CD4-positive, alpha-beta memory T cell (primary cell): ENCODE data around the gene IFI30. TPM values are rescaled to one million over a fixed set of nuclear protein-coding genes. Genes with fewer than 3 reads are reported as not detected.

Experiments used
- CTCF ChIA-PET: fragments of 350-600 bp; sonication (Branson Sonifier 250); formaldehyde crosslinking; loops from one replicate; lab custom pipeline; 2021; ENCODE audit warnings: inconsistent platforms; ENCODE audit not compliant: partially characterized antibody; lab: Charles Lee
- POLR2A ChIA-PET: fragments of 350-600 bp; sonication (Branson Sonifier 250); formaldehyde crosslinking; loops from one replicate; lab custom pipeline; 2021; ENCODE audit not compliant: partially characterized antibody; lab: Charles Lee
- DNase-seq, 5 donors: peaks; one replicate each; pipeline versions ENCODE4 v3.0.0 to v3.0.0-alpha.2; 2020 to 2022; ENCODE audit warnings: mixed read lengths in 1 of 5
- H3K27ac ChIP-seq: one replicate; pipeline ENCODE4 v1.7.0; 2013; ENCODE audit warnings: low read depth, low read length
- H3K27me3 ChIP-seq: 2 replicates; pipeline ENCODE4 v1.7.0; 2013; ENCODE audit warnings: mild to moderate bottlenecking, low read length, moderate library complexity; ENCODE audit not compliant: insufficient read depth
- H3K36me3 ChIP-seq: 2 replicates; pipeline ENCODE4 v1.7.0; 2013; ENCODE audit warnings: mild to moderate bottlenecking, low read length, moderate library complexity; ENCODE audit not compliant: insufficient read depth
- H3K4me1 ChIP-seq: 2 replicates; pipeline ENCODE4 v1.7.0; 2013; ENCODE audit warnings: mild to moderate bottlenecking, low read length, moderate library complexity; ENCODE audit not compliant: insufficient read depth
- H3K4me3 ChIP-seq, 2 donors: one replicate each; pipeline ENCODE4 v1.7.0; 2013; ENCODE audit warnings: low read length in 2 of 2, mild to moderate bottlenecking in 1 of 2
- H3K9me3 ChIP-seq, 2 donors: one replicate each; pipeline ENCODE4 v1.7.0; 2013; ENCODE audit warnings: low read length in 2 of 2, control low read depth in 1 of 2; ENCODE audit not compliant: control insufficient read depth in 1 of 2
- H3K27ac Mint-ChIP-seq, 7 donors: one replicate each; pipeline ENCODE4 v1.8.0; 2020 to 2021; ENCODE audit warnings: mixed read lengths in 7 of 7, mild to moderate bottlenecking in 6 of 7, inconsistent platforms in 3 of 7, moderate library complexity in 3 of 7
- H3K27me3 Mint-ChIP-seq, 2 donors: one replicate each; pipeline ENCODE4 v1.8.0; 2020 to 2021; ENCODE audit warnings: mixed read lengths in 2 of 2
- H3K36me3 Mint-ChIP-seq, 2 donors: one replicate each; pipeline ENCODE4 v1.8.0; 2020 to 2021; ENCODE audit warnings: mixed read lengths in 2 of 2, inconsistent platforms in 1 of 2, mild to moderate bottlenecking in 1 of 2
- H3K4me1 Mint-ChIP-seq, 4 donors: one replicate each; pipeline ENCODE4 v1.8.0; 2020 to 2021; ENCODE audit warnings: mixed read lengths in 4 of 4, mild to moderate bottlenecking in 1 of 4
- H3K4me3 Mint-ChIP-seq, 8 donors: one replicate each; pipeline ENCODE4 v1.8.0; 2020 to 2021; ENCODE audit warnings: mixed read lengths in 8 of 8, mild to moderate bottlenecking in 7 of 8, moderate library complexity in 6 of 8, inconsistent platforms in 3 of 8
- H3K9me3 Mint-ChIP-seq, 8 donors: one replicate each; pipeline ENCODE4 v1.8.0; 2020 to 2021; ENCODE audit warnings: mixed read lengths in 8 of 8, mild to moderate bottlenecking in 5 of 8, inconsistent platforms in 3 of 8, moderate library complexity in 1 of 8
- intact Hi-C: fragments of 100-400 bp; cut with micrococcal nuclease; formaldehyde crosslinking; loops from one replicate; pipeline ENCODE4 v1.15.1; 2023
- polyA plus RNA-seq, 2 donors: library from polyadenylated mRNA; unstranded; fragments of 300-500 nt; fragmentation: Illumina TruSeq; gene quantifications; one replicate each; pipeline ENCODE4 v1.2.3, GENCODE V29; 2021
- total RNA-seq, 2 experiments: library from RNA; stranded (reverse); gene quantifications; one replicate each; pipeline ENCODE4 v1.2.3, GENCODE V29; 2021

IFI30 gene
- total and polyA plus RNA-seq, 4 experiments from 2014 or later, result 6.3 to 56.9 (median 32.5) TPM

GRCh38 chr19:18202778-18203407 is 29.3 kb downstream of the IFI30 start:
- Mint-ChIP-seq H3K4me1 (peaks cover 13 to 40% (median 22%) of the 10 kb centered on the region in 4 donors), H3K27ac (peak overlapping the region; percentile 79 to 98 (median 96)), H3K9me3 (no peaks in the 10 kb centered on the region), H3K27me3 (no peaks in the 10 kb centered on the region), H3K36me3 (peaks cover 8 to 14% of the 10 kb centered on the region in 2 donors), H3K4me3 (peak overlapping the region; percentile 87 to 98 (median 95))
- ChIA-PET CTCF (interaction anchor here (0.6 to 10.7 kb wide), 6 partner anchors 11 to 301 kb away, joined by 3 to 150 read pairs (median 8); partner anchors contain the start of gene MPV17L2), POLR2A (interaction anchor here (0.9 to 5.3 kb wide), 8 partner anchors 10 to 119 kb away, joined by 3 to 78 read pairs (median 10); partner anchors contain the start of genes JUND, LSM4 and MPV17L2)
- Histone ChIP-seq H3K27me3 (no peaks in the 10 kb centered on the region), H3K4me3 (peak overlapping the region; percentile 84 to 93), H3K36me3 (no peaks in the 10 kb centered on the region), H3K9me3 (no peaks in the 10 kb centered on the region), H3K27ac (peak overlapping the region; percentile 54), H3K4me1 (peaks cover 23% of the 10 kb centered on the region)
- DNase-seq, result peak in 1 of 5 donors; percentile 16
- intact Hi-C loops, result no loop called here

- Mint-ChIP-seq H3K27me3 (peaks cover 0 to under 1% of the 10 kb centered on the region in 2 donors), H3K4me1 (peaks cover 13 to 36% (median 21%) of the 10 kb centered on the region in 4 donors), H3K36me3 (peaks cover 3 to 8% of the 10 kb centered on the region in 2 donors), H3K27ac (peak overlapping the region; percentile 79 to 98 (median 96)), H3K9me3 (peaks cover 0 to 1% (median 0%) of the 10 kb centered on the region in 8 donors), H3K4me3 (peak overlapping the region; percentile 87 to 98 (median 95))
- Histone ChIP-seq H3K9me3 (no peaks in the 10 kb centered on the region), H3K4me1 (peaks cover 23% of the 10 kb centered on the region), H3K27me3 (no peaks in the 10 kb centered on the region), H3K27ac (peak overlapping the region; percentile 54), H3K4me3 (peak overlapping the region; percentile 84 to 93), H3K36me3 (no peaks in the 10 kb centered on the region)
- CTCF ChIA-PET, result interaction anchor here (0.6 to 10.7 kb wide), 8 partner anchors 11 to 456 kb away, joined by 3 to 150 read pairs (median 6); partner anchors contain the start of gene MPV17L2
- DNase-seq, result no peak
- intact Hi-C loops, result no loop called here
- POLR2A ChIA-PET, result interaction anchor here (0.8 to 5.3 kb wide), 11 partner anchors 11 to 175 kb away, joined by 3 to 78 read pairs (median 4); partner anchors contain the start of genes JUND, LSM4 and MPV17L2
Observed at GRCh38 chr19:18203408-18203862, 29.8 kb downstream of the IFI30 start.

- peaks cover 0 to 1% (median 0%) of the 10 kb centered on the region in 8 donors for H3K9me3 Mint-ChIP-seq
- Histone ChIP-seq H3K36me3 (no peaks in the 10 kb centered on the region), H3K27ac (peak within 1 kb of the TSS; percentile 63), H3K4me1 (peaks cover 23% of the 10 kb centered on the region), H3K4me3 (peak within 1 kb of the TSS; percentile 84 to 93), H3K27me3 (no peaks in the 10 kb centered on the region), H3K9me3 (no peaks in the 10 kb centered on the region)
- intact Hi-C loops, result loop anchor here (1.0 to 2.0 kb wide), 7 partner anchors 11 to 433 kb away; partner anchors contain the start of genes JUND, KLHL26, LSM4 and MPV17L2
- peak within 1 kb of the TSS; percentile 91 to 98 (median 96) for H3K4me3 Mint-ChIP-seq
- H3K27ac Mint-ChIP-seq, result peak within 1 kb of the TSS; percentile 79 to 98 (median 98)
- DNase-seq, result peak; percentile 98 to 100 (median 100)
- H3K4me1 Mint-ChIP-seq, result peaks cover 13 to 33% (median 21%) of the 10 kb centered on the region in 4 donors
- ChIA-PET CTCF (interaction anchor here (0.7 to 10.7 kb wide), 8 partner anchors 12 to 456 kb away, joined by 3 to 150 read pairs (median 11); partner anchors contain the start of gene MPV17L2), POLR2A (interaction anchor here (0.8 to 5.3 kb wide), 15 partner anchors 11 to 175 kb away, joined by 3 to 78 read pairs (median 4); partner anchors contain the start of genes JUND, LSM4, MPV17L2 and PGPEP1)
- H3K27me3 Mint-ChIP-seq, result peaks cover 0 to 1% of the 10 kb centered on the region in 2 donors
- peaks cover 0 to 4% of the 10 kb centered on the region in 2 donors for H3K36me3 Mint-ChIP-seq
Observed at GRCh38 chr19:18203863-18204393, 30.3 kb downstream of the IFI30 start, which contains the start of gene RAB3A. Gene RAB3A, minus strand, starts transcription at chr19:18204042. Its CDS starts 1,302 bp downstream, at chr19:18202740.

- Mint-ChIP-seq H3K27ac (peak overlapping the region; percentile 79 to 98 (median 98)), H3K9me3 (peaks cover 0 to 1% (median 0%) of the 10 kb centered on the region in 8 donors), H3K36me3 (peaks cover 0 to 4% of the 10 kb centered on the region in 2 donors), H3K27me3 (peaks cover 0 to 1% of the 10 kb centered on the region in 2 donors), H3K4me3 (peak overlapping the region; percentile 91 to 98 (median 96)), H3K4me1 (peaks cover 13 to 33% (median 21%) of the 10 kb centered on the region in 4 donors)
- DNase-seq, result peak in 2 of 5 donors; percentile 37 to 55
- H3K27ac ChIP-seq, result peak overlapping the region; percentile 63
- POLR2A ChIA-PET, result interaction anchor here (0.8 to 5.3 kb wide), 17 partner anchors 12 to 221 kb away, joined by 3 to 78 read pairs (median 4); partner anchors contain the start of genes JUND, LSM4, MPV17L2 and PGPEP1
- H3K9me3 ChIP-seq, result no peaks in the 10 kb centered on the region
- H3K36me3 ChIP-seq, result no peaks in the 10 kb centered on the region
- H3K4me3 ChIP-seq, result peak overlapping the region; percentile 54 to 81
- intact Hi-C loops, result loop anchor here (1.0 to 2.0 kb wide), 7 partner anchors 11 to 432 kb away; partner anchors contain the start of genes JUND, KLHL26, LSM4 and MPV17L2
- CTCF ChIA-PET, result interaction anchor here (2.2 to 10.7 kb wide), 6 partner anchors 12 to 184 kb away, joined by 6 to 150 read pairs (median 14); partner anchors contain the start of gene MPV17L2
- peaks cover 23% of the 10 kb centered on the region for H3K4me1 ChIP-seq
- H3K27me3 ChIP-seq, result no peaks in the 10 kb centered on the region
Observed at GRCh38 chr19:18204394-18205199, 31.0 kb downstream of the IFI30 start.

- Histone ChIP-seq H3K4me3 (peak overlapping the region; percentile 54 to 81), H3K36me3 (no peaks in the 10 kb centered on the region), H3K27me3 (no peaks in the 10 kb centered on the region), H3K4me1 (peaks cover 23% of the 10 kb centered on the region), H3K9me3 (no peaks in the 10 kb centered on the region), H3K27ac (peak overlapping the region; percentile 63)
- Mint-ChIP-seq H3K36me3 (peaks cover 0 to 4% of the 10 kb centered on the region in 2 donors), H3K9me3 (peaks cover 0 to 1% (median 0%) of the 10 kb centered on the region in 8 donors), H3K27ac (peak overlapping the region in 6 of 7 donors; percentile 79 to 98 (median 98)), H3K27me3 (peaks cover 3% of the 10 kb centered on the region in 2 donors), H3K4me3 (peak overlapping the region; percentile 91 to 98 (median 96)), H3K4me1 (peaks cover 13 to 33% (median 21%) of the 10 kb centered on the region in 4 donors)
- intact Hi-C loops, result loop anchor here (2.0 kb wide), 3 partner anchors 53 to 431 kb away; partner anchors contain the start of genes JUND, KLHL26 and PIK3R2
- ChIA-PET CTCF (interaction anchor here (2.2 to 10.7 kb wide), 6 partner anchors 13 to 183 kb away, joined by 6 to 150 read pairs (median 14); partner anchors contain the start of gene MPV17L2), POLR2A (interaction anchor here (0.9 to 5.3 kb wide), 10 partner anchors 13 to 220 kb away, joined by 3 to 78 read pairs (median 6); partner anchors contain the start of genes JUND, LSM4, MPV17L2 and PGPEP1)
- DNase-seq, result peak in 4 of 5 donors; percentile 28 to 68 (median 38)
Observed at GRCh38 chr19:18205200-18205892, 31.7 kb downstream of the IFI30 start.
